Right atrium auricular region (tissue), 2 donors: Measurements from ENCODE around the gene HBS1L. TPM values are rescaled to one million over a fixed set of nuclear protein-coding genes. Genes with fewer than 3 reads are reported as not detected.
"Not testable (repeated sequence)": the region's sequence is repeated elsewhere in the genome, so short reads cannot be mapped to it uniquely, and the experiment has no call there.

Experiments
- DNase-seq: peaks from one replicate; pipeline ENCODE4 v3.0.0-alpha.2; 2019; ENCODE audit warnings: low spot score
- H3K27ac ChIP-seq, 2 donors: fragments of 200-600 bp; sonication (generic); 1 replicate in 1 of 2; 2 replicates in 1 of 2; pipeline ENCODE4 v1.5.1; 2016 to 2019
- H3K27me3 ChIP-seq, 2 donors: fragments of 200-600 bp; sonication (generic); one replicate each; pipeline versions ENCODE4 v1.5.1 to v1.6.0; 2017 to 2019
- H3K36me3 ChIP-seq: fragments of 200-600 bp; sonication (generic); one replicate; pipeline ENCODE4 v1.5.1; 2016
- H3K4me1 ChIP-seq, 2 donors: fragments of 200-600 bp; sonication (generic); one replicate each; pipeline versions ENCODE4 v1.5.1 to v1.6.0; 2017 to 2019
- H3K4me3 ChIP-seq, 2 donors: fragments of 200-600 bp; sonication (generic); 1 replicate in 1 of 2; 2 replicates in 1 of 2; pipeline ENCODE4 v1.5.1; 2017 to 2019; ENCODE audit warnings: mild to moderate bottlenecking in 1 of 2, moderate library complexity in 1 of 2
- H3K9me3 ChIP-seq, 2 donors: fragments of 200-600 bp; sonication (generic); one replicate each; pipeline ENCODE4 v1.5.1; 2019
- total RNA-seq, 2 donors: library from RNA; depleted of rRNA; stranded (reverse); fragments of >200 nt; gene quantifications; one replicate each; pipeline ENCODE4 v1.1.0, GENCODE V29; 2016
- TF ChIP-seq, protein P1 (sequence below), 2 donors: fragments of 200-600 bp; sonication (generic); IDR thresholded peaks; one replicate each; pipeline ENCODE4 v1.5.1; 2019; ENCODE audit warnings: antibody characterized with exemption in 2 of 2

The HBS1L gene
- total RNA-seq, 2 donors from 2014 or later = 42.9 to 60.4 TPM

DNA sequence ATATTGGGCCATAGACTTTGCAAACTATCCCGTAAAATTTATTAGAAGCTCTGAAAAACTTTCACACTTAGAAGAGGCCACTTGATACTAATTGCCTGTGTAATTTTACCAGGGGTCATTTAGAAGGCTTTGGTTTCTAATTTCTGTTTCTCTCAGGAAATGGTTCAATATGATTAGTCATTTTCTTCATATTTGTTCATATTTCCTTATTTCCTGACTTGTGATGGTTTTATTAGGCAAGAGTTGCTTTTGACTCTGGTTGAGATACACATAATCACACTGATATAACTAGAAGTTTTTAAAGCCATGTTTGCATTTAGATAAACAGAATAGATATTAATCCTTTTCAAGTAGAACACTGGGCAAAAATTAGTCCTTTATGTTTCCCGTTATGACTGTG, 11.8 kb upstream of the HBS1L start:
- no peaks in the 10 kb centered on the region for H3K9me3 ChIP-seq
- DNase-seq = no peak
- H3K4me1 ChIP-seq = no peaks in the 10 kb centered on the region
- no peak overlapping the region for H3K4me3 ChIP-seq
- no peaks in the 10 kb centered on the region for H3K27me3 ChIP-seq
- TF ChIP-seq, protein P1, sequence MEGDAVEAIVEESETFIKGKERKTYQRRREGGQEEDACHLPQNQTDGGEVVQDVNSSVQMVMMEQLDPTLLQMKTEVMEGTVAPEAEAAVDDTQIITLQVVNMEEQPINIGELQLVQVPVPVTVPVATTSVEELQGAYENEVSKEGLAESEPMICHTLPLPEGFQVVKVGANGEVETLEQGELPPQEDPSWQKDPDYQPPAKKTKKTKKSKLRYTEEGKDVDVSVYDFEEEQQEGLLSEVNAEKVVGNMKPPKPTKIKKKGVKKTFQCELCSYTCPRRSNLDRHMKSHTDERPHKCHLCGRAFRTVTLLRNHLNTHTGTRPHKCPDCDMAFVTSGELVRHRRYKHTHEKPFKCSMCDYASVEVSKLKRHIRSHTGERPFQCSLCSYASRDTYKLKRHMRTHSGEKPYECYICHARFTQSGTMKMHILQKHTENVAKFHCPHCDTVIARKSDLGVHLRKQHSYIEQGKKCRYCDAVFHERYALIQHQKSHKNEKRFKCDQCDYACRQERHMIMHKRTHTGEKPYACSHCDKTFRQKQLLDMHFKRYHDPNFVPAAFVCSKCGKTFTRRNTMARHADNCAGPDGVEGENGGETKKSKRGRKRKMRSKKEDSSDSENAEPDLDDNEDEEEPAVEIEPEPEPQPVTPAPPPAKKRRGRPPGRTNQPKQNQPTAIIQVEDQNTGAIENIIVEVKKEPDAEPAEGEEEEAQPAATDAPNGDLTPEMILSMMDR (IDR thresholded peaks at IDR 0.05) = no peak
- no peaks in the 10 kb centered on the region for H3K36me3 ChIP-seq
- H3K27ac ChIP-seq = no peak overlapping the region

DNA sequence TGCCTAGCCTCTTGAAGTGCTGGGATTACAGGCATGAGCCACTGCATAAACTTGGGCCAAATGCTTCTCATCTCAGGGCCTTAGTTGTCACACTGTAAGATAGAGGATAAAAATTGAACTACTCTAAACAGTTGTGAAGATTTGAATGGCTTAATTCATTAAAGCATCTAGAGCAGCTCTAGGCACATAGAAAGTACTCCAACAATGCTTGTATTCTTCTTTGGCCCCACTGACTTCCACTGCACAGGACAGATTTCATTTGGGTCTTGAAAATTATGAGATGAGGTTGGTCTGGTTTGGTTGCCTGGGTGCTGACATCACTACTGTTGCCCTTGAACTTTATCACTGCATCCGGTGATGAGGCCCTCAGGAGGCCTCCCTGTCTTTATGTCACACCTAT, 10.0 kb upstream of the HBS1L start:
- TF ChIP-seq, protein P1 (IDR thresholded peaks at IDR 0.05) = no peak
- no peaks in the 10 kb centered on the region for H3K27me3 ChIP-seq
- no peak overlapping the region for H3K4me3 ChIP-seq
- no peaks in the 10 kb centered on the region for H3K9me3 ChIP-seq
- H3K4me1 ChIP-seq = no peaks in the 10 kb centered on the region
- H3K36me3 ChIP-seq = no peaks in the 10 kb centered on the region
- no peak for DNase-seq
- H3K27ac ChIP-seq = no peak overlapping the region

DNA sequence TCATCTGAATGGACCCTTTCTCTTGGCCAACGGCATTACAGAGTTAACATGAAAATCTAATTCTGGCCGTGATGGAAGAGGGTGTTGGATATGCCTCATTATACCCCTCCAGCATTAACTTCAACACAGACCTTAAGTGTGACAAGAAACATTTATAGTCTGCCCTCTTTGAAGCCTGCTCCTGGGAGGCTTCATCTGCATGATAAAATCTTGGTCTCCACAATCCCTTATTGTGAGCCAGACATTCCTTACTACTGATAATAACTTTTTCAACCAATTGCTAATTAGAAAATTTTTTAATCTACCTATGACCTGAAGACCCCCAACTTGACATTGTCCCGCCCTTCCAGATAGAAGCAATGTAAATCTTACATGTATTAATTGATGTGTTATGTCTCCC, 9.3 kb upstream of the HBS1L start:
- TF ChIP-seq, protein P1 (IDR thresholded peaks at IDR 0.05) = no peak
- Histone ChIP-seq H3K4me3 (no peak overlapping the region), H3K36me3 (no peaks in the 10 kb centered on the region), H3K9me3 (no peaks in the 10 kb centered on the region), H3K4me1 (no peaks in the 10 kb centered on the region), H3K27ac (no peak overlapping the region), H3K27me3 (no peaks in the 10 kb centered on the region)
- no peak for DNase-seq

DNA sequence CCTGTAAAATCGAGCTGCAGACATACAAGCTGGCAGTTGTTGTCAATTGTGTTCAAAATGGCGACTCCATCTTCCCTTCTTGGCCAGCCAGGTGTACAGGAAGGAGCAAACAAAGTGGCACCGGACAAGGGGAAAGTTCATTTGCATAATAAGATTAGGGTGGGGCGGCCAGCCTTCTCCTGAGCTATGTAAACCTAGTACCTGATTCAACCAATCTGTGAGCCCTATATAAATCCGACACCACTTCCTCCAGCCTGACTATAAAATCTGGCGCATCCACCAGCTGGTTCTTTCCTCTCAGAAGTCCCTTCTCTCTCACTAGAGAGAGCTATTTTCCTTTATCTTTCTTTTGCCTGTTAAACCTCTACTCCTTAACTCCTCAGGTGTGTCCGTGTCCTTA, 8.1 kb upstream of the HBS1L start:
- Histone ChIP-seq H3K27me3 (no peaks in the 10 kb centered on the region), H3K4me3 (no peak overlapping the region), H3K4me1 (no peaks in the 10 kb centered on the region), H3K36me3 (no peaks in the 10 kb centered on the region), H3K9me3 (no peaks in the 10 kb centered on the region), H3K27ac (no peak overlapping the region)
- TF ChIP-seq, protein P1 (IDR thresholded peaks at IDR 0.05) = no peak
- no peak for DNase-seq

DNA sequence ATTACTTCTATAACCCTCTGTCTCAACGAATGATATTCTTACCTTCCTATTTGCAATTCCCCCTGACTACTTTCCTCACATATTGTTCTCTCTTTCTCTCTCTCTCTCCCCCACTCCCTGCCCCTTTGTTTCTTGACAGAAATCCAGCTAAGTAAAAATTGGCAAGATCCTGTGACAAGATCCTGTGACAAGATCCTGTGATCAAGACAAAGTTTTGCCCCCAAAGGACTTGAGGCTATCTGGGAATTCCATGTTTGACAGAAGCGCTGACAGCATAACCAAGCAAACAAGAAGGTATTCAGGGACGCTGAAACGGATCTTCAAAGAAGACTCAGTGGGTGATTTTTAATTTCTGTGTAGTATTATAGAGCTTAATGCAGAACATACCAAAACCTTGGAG, 5.5 kb upstream of the HBS1L start:
- no peak for DNase-seq
- Histone ChIP-seq H3K27ac (no peak overlapping the region), H3K27me3 (no peaks in the 10 kb centered on the region), H3K36me3 (no peaks in the 10 kb centered on the region), H3K4me3 (no peak overlapping the region), H3K9me3 (no peaks in the 10 kb centered on the region), H3K4me1 (peaks cover 0 to 6% of the 10 kb centered on the region in 2 donors)
- TF ChIP-seq, protein P1 (IDR thresholded peaks at IDR 0.05) = no peak

DNA sequence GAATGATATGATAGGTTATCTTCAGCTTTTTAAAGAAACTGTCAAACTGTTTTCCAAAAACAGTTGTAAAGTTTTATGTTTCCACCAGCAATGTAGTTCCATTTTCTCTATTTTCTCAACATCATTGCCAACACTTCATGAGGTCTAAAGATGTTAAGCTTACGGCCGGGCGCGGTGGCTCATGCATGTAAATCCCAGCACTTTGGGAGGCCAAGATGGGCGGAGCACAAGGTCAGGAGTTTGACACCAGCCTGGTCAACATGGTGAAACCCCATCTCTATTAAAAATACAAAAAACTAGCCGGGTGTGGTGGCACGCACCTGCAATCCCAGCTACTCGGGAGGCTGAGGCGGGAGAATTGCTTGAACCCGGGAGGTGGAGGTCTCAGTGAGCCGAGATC, 3.7 kb upstream of the HBS1L start:
- H3K4me1 ChIP-seq = peaks cover 0 to 17% of the 10 kb centered on the region in 2 donors
- DNase-seq, H3K27me3 ChIP-seq, H3K27ac ChIP-seq, H3K4me3 ChIP-seq, H3K9me3 ChIP-seq, H3K36me3 ChIP-seq: not testable (repeated sequence)
